Activated B cell treated with CpG ODN at 0.5 μM for 24 hours (primary cell): ENCODE data around the gene ZNF273. TPM values are rescaled to one million over a fixed set of nuclear protein-coding genes. Genes with fewer than 3 reads are reported as not detected.

Experiments
- ATAC-seq: fragments of 200-7000 bp; cut with Tn5 transposase; one replicate; pipeline ENCODE4 v1.10.0; 2021; ENCODE audit warnings: low read depth, mild to moderate bottlenecking, moderate library complexity
- CTCF ChIA-PET: fragments of 350-600 bp; sonication (Branson Sonifier 250); formaldehyde crosslinking; loops from one replicate; lab custom pipeline; 2021; ENCODE audit warnings: antibody characterized with exemption; lab: Charles Lee
- POLR2A ChIA-PET: fragments of 350-600 bp; sonication (Branson Sonifier 250); formaldehyde crosslinking; loops from one replicate; lab custom pipeline; 2021; ENCODE audit warnings: antibody characterized with exemption; lab: Charles Lee
- DNase-seq: peaks from one replicate; pipeline ENCODE4 v3.0.0; 2022
- H3K27ac Mint-ChIP-seq: one replicate; pipeline ENCODE4 v1.8.0; 2020; ENCODE audit warnings: mixed read lengths
- H3K27me3 Mint-ChIP-seq: one replicate; pipeline ENCODE4 v1.8.0; 2021; ENCODE audit warnings: mixed read lengths
- H3K36me3 Mint-ChIP-seq: one replicate; pipeline ENCODE4 v1.8.0; 2021; ENCODE audit warnings: low read depth, mixed read lengths
- H3K4me1 Mint-ChIP-seq: one replicate; pipeline ENCODE4 v1.8.0; 2021; ENCODE audit warnings: mixed read lengths
- H3K4me3 Mint-ChIP-seq: one replicate; pipeline ENCODE4 v1.8.0; 2020; ENCODE audit warnings: mild to moderate bottlenecking, mixed read lengths
- H3K9me3 Mint-ChIP-seq: one replicate; pipeline ENCODE4 v1.8.0; 2020; ENCODE audit warnings: mixed read lengths
- intact Hi-C: fragments of 100-400 bp; cut with micrococcal nuclease; formaldehyde crosslinking; loops from one replicate; pipeline ENCODE4 v1.15.1; 2024
- total RNA-seq: library from RNA; stranded (reverse); gene quantifications from 2 replicates; pipeline ENCODE4 v1.2.3, GENCODE V29; 2022
- TF ChIP-seq, protein P1 (sequence below): fragments of 200-600 bp; IDR thresholded peaks from one replicate; pipeline ENCODE4 v1.8.0; 2022; ENCODE audit warnings: antibody characterized with exemption, mild to moderate bottlenecking

ZNF273 gene
- total RNA-seq, 1 donor from 2014 or later: 12.3 TPM

DNA sequence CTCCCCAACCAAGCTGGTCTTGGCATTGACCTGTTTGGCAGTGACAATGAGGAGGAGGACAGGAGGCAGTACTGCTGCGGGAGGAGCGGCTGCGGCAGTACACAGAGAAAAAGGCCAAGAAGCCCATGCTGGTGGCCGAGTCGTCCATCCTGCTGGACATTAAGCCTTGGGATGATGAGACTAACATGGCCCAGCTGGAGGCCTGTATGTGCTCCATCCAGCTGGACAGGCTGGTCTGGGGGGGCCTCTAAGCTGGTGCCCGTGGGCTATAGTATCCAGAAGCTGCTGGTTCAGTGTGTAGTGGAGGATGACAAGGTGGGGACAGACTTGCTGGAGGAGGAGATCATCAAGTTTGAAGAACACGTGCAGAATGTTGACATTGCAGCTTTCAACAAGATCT lies 39.1 kb upstream of the ZNF273 start:
- peaks cover 2% of the 10 kb centered on the region for H3K9me3 Mint-ChIP-seq
- POLR2A ChIA-PET: no interaction called here
- H3K4me3 Mint-ChIP-seq: no peak overlapping the region
- TF ChIP-seq, protein P1, sequence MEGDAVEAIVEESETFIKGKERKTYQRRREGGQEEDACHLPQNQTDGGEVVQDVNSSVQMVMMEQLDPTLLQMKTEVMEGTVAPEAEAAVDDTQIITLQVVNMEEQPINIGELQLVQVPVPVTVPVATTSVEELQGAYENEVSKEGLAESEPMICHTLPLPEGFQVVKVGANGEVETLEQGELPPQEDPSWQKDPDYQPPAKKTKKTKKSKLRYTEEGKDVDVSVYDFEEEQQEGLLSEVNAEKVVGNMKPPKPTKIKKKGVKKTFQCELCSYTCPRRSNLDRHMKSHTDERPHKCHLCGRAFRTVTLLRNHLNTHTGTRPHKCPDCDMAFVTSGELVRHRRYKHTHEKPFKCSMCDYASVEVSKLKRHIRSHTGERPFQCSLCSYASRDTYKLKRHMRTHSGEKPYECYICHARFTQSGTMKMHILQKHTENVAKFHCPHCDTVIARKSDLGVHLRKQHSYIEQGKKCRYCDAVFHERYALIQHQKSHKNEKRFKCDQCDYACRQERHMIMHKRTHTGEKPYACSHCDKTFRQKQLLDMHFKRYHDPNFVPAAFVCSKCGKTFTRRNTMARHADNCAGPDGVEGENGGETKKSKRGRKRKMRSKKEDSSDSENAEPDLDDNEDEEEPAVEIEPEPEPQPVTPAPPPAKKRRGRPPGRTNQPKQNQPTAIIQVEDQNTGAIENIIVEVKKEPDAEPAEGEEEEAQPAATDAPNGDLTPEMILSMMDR: no peak
- no peak for DNase-seq
- CTCF ChIA-PET: no interaction called here
- no peaks in the 10 kb centered on the region for H3K4me1 Mint-ChIP-seq
- H3K36me3 Mint-ChIP-seq: no peaks in the 10 kb centered on the region
- H3K27me3 Mint-ChIP-seq: peaks cover 2% of the 10 kb centered on the region
- intact Hi-C loops: no loop called here
- H3K27ac Mint-ChIP-seq: no peak overlapping the region
- no peak for ATAC-seq

DNA sequence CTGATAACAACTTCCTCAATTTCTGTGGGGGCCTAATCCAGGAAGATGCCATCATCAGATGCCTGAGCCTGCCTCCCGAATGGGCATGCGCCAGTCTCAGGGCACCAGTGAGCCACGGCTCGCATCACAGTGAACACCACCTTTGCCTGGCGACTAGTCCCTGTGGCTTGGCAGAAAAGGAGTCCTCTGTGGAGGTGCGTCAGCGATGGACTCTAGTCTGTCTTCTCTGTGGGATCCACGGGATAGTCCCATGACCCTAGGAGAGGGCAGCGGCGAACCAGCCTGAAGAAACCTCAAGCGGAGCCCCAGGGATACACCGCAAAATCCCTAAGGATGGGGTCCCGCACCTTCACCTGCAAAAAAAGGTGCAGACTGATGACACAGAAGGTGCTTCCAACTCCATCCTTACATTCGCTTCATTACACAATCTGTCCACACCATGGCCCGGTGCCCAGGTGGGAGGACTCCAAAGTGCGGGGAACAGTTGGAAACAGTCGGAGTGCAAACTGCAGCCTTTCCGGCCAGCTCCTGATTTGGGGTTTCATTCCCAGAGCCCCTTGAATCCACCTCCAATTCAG lies 35.1 kb upstream of the ZNF273 start:
- TF ChIP-seq, protein P1: no peak
- Mint-ChIP-seq H3K27me3 (peaks cover 3% of the 10 kb centered on the region), H3K4me3 (no peak overlapping the region), H3K4me1 (no peaks in the 10 kb centered on the region), H3K27ac (no peak overlapping the region), H3K9me3 (peaks cover 2% of the 10 kb centered on the region), H3K36me3 (no peaks in the 10 kb centered on the region)
- DNase-seq (no peak), ATAC-seq (no peak)
- ChIA-PET POLR2A (no interaction called here), CTCF (no interaction called here)
- intact Hi-C loops: no loop called here

DNA sequence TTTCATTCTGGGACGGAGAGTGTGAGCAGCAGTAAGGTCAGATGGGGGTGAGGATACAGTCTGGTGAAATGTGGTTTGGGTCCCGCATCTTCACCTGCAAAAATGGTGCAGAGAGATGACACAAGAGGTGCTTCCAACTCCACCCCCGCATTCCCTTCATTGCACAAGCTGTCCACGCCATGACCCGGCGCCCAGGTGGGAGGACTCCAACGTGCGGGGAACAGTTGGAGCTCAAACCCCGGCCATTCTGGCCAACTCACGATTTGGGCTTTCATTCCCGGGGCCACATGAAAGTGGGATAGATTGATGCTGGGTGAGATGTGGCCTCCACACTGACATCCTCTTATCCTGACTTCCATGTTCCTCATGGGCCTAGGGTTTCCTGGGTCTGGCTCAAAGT lies 34.6 kb upstream of the ZNF273 start:
- no peaks in the 10 kb centered on the region for H3K4me1 Mint-ChIP-seq
- DNase-seq (no peak), ATAC-seq (no peak)
- ChIA-PET CTCF (no interaction called here), POLR2A (no interaction called here)
- H3K27ac Mint-ChIP-seq: no peak overlapping the region
- no peak overlapping the region for H3K4me3 Mint-ChIP-seq
- TF ChIP-seq, protein P1: no peak
- H3K36me3 Mint-ChIP-seq: no peaks in the 10 kb centered on the region
- H3K27me3 Mint-ChIP-seq: peaks cover 3% of the 10 kb centered on the region
- intact Hi-C loops: no loop called here
- peaks cover 2% of the 10 kb centered on the region for H3K9me3 Mint-ChIP-seq

DNA sequence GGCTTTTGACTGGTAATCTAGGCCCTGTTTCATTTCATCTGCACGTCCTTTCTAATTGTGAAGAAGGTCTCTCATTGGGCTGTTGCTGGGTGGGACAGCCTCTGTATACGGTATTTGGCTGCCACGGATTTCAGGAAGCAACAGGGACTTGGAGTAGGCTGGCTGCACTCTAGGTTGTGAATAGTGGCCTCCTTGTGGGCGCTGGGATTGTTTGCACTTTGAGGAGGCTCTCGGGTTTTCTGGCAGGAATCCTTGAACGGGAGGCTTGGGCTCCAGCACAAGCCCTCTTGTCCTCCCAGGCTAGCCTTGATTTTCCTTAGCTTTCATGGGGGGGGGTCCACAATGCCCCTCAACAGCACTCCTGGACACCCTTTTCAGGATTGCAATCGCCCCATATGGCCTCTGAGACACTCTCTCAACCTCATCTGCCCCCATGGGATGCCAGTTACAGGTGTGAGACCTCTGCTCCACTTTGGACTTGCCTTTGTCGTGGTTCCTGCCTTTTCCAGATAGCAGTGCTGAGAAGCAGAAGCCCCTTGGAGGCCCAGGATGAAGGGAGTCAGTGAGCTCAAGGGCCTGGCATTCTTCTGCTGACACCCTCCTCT lies 33.9 kb upstream of the ZNF273 start:
- Mint-ChIP-seq H3K4me3 (no peak overlapping the region), H3K4me1 (no peaks in the 10 kb centered on the region), H3K27me3 (peaks cover 3% of the 10 kb centered on the region), H3K9me3 (no peaks in the 10 kb centered on the region), H3K27ac (no peak overlapping the region), H3K36me3 (no peaks in the 10 kb centered on the region)
- intact Hi-C loops: no loop called here
- ChIA-PET POLR2A (no interaction called here), CTCF (no interaction called here)
- no peak for ATAC-seq
- peak; percentile 7 for DNase-seq
- TF ChIP-seq, protein P1: no peak

DNA sequence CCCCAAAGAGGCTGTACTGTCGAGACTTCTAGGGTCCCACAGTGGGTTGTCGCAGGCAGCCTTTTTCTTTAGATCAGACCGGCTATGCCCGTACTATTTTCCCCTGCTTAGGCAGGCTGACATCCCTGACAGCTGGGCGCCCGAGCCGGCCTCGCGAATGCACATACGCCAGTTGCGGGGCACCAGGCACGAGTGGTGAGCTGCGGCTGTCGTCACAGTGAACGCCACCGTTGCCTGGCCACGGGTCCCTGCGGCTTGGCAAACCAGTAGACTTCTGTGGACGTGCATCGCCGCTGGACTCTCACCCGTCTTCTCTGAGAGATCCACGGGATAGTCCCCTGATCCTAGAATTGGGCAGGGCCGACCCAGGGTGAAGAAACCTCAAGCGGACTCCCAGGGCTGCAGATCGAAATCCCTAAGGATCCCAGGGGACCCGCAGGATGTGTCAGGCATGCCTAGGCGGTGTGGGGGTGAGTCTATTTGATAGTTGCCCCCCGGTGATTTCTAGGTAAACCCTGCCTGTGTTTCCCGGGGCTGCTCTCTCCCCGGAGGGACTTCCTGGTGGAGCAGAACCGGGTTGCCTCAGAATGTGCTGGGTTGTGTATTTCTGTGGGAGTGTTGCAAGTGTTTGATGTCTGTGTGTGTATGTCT lies 33.0 kb upstream of the ZNF273 start:
- intact Hi-C loops: no loop called here
- ATAC-seq (no peak), DNase-seq (peak; percentile 12)
- Mint-ChIP-seq H3K4me1 (no peaks in the 10 kb centered on the region), H3K36me3 (no peaks in the 10 kb centered on the region), H3K27me3 (peaks cover 3% of the 10 kb centered on the region), H3K27ac (no peak overlapping the region), H3K9me3 (no peaks in the 10 kb centered on the region), H3K4me3 (no peak overlapping the region)
- ChIA-PET CTCF (no interaction called here), POLR2A (no interaction called here)
- TF ChIP-seq, protein P1: no peak
